NK-92 (cell line): ENCODE measurements around the gene RBMX.

ENCODE experiments used
- DNase-seq: peaks from one replicate; lab custom pipeline; 2025; ENCODE audit not compliant: unreplicated experiment; lab: John Stamatoyannopoulos, UW

RBMX gene

DNA sequence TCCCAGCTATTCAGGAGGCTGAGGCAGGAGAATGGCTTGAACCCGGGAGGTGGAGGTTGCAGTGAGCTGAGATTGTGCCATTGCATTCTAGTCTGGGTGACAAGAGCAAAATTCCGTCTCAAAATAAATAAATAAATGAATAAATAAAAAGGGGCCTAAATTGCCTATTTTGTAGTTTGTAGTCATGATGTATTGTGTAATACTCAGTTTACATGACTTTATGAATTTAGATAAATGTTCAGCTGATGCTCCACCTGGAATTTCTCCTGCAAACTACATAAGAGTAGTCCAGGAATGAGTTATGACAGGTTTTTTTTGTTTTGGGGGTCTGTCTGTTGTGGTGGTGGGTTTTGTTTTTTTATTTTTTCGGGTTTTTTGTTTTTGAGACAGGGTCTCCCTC is 31.1 kb downstream of the RBMX start:
- no peak for DNase-seq

DNA sequence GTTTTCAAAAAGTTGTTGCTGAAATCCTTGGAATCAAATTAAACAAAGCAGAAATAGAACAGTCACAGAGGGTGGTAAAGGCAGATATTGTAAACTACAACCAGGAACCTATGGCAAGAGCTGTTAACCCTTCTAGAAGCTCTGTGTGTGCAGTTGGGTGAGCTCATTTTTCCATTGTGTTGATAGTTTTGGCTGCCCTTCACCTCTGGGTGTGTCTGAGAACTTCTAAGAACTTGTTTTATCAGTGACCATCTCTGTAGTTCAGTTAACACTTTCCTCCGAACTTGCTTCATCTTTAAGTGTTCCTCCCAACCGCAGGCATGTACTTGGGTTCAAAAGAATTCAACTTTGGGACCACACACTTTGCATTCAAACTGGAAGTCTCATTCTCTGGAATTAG is 32.7 kb downstream of the RBMX start:
- DNase-seq: no peak

DNA sequence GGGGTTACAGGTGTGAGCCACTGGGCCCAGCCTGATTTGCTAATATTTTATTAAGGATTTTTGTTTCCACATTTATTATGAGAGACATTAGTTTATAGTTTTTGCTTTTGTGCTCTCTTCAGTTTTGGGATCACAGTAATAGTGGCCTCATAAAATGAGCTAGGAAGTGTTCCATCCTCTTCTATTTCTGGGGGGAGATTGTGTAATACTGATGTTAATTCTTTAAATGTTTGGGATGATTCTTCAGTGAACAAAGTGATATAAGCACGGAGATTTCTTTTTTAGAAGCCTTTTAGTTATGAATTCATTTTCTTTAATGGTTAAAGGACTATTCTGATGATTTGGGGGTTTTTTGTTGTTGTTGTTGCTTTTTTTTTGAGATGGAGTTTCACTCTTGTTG is 41.3 kb downstream of the RBMX start:
- DNase-seq: no peak

DNA sequence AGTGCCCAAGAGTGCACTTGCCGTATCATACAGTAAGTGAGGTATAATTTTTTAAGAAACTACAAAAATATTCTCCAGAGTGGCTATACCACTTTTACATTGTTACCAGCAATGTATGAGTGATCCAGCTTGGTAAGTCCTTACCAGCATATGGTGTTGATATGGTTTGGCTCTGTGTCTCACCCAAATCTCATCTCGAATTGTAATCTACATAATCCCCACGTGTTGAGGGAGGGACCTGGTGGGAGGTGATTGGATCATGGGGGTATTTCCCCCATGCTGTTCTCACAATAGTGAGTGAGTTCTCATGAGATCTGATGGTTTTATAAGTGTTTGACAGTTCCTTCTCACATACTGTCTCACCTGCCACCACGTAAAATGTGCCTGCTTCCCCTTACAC is 44.8 kb downstream of the RBMX start:
- DNase-seq: no peak

DNA sequence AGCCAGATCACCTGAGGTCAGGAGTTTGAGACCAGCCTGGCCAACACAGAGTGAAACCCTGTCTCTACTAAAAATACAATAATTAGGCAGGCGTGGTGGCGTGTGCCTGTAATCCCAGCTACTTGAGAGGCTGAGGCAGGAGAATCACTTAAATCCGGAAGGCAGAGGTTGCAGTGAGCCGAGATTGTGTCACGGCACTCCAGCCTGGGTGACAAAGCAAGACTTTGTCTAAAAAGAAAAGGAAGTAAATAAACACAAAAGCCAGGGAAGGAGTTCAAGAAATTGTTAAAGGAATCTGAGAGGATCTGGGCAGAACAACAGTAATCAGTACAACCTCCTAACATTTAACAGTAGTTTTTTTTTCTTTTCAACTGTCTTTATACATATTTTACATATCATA is 51.1 kb downstream of the RBMX start:
- no peak for DNase-seq

DNA sequence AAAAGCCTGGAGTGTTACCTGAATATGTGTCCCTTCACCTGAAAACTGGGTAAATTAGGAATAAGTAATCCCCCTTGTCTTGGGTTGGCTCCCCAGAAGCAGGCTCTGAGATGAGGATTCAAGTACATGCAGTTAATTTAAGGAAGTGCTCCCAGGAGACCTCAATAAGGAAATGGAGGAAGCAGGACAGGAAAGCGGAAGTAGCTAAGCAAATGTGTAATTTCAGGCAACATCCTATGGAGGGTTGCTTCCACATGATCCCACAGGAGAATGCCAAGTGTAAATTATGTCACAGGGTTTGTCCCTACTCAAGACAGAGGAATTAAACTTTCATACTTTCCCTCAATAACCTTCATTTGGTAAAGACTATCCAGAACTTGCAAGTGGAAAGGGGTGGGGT is 51.7 kb downstream of the RBMX start:
- no peak for DNase-seq

DNA sequence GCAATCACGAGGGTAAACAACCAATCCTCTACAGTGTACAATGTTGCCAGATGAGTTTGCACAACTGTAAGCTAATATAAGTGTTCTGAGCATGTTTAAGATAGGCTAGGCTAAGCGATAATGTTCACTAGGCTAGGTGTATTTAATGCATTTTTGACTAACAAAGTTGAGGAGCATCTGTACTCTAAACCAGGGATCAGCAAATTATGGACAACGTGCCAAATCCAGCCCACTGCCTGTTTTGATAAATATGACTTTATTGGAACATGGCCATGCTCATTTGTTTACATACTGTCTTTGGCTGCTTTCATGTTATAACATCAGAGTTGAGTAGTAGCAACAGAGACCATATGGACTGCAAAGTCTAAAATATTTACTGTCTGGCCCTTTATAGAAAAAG is 53.5 kb downstream of the RBMX start:
- no peak for DNase-seq

DNA sequence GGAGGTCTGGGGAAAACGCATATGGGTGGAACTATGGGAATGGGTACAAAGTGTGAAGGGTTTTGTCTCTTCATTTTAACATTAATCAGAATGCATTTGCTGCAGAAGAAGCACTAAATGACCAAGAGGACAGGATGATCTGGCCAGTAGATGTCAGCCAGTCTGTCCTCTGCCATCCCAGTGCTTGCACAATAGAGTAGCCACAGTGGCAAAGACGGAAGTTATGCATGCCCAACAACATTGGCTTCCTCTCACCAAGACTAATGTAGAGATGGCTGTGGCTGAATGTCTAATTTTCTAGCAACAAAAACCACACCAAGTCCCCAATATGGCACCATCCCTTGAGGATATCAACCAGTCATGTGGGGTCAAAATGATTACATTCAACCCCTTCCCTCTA is 54.8 kb downstream of the RBMX start:
- no peak for DNase-seq
